RPMI8226 (cell line): ENCODE results near the gene GCNT1.
"Not testable (repeated sequence)": the region's sequence is repeated elsewhere in the genome, so short reads cannot be mapped to it uniquely, and the experiment has no call there.

Experiments
- DNase-seq: peaks from one replicate; pipeline ENCODE4 v3.0.0-alpha.2; 2015

GCNT1 gene

DNA sequence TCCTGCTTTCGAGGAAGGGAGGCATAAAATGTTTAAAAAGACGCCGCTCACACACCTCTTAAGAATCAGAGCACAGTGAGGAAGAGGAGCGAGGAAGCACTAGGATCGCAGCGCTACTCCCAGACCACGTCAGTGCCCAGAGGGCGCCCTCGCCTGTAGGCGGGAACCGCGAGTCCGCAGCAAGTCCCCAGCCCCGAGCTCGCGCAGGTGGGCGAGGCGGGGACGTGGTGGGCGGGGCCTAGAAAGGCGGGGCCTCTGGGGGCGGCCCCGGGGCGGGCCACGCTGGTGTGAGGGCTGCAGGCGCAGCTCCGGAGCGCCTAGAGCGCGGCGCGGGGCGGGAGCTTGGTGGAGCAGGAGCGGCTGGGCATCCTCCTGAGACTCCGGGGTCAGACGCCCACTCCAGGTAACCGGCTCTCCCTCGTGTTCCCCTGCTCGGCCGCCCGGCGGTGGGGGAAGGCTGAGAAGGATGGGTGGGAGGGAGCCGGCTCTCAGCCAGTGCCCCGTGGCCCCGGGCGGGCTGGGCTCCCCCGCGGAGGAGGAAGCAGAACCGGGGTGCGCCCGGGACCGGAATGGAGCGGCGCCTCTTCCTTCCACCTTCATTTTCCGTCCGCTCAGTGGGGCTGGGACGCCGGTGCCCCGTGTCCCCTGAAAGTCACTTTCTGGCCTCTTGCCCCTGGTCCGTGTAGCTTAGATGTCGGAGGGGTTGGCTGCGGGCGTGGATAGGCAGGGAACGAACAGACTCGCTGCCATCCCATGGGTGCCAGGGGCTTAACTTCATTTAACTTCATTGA is at the start of gene GCNT1:
Gene GCNT1, plus strand, starts transcription at position 280 of the 791 bp plus-strand sequence. CDS start 43,200 bp downstream, outside the sequence.
- DNase-seq: peak; percentile 91

DNA sequence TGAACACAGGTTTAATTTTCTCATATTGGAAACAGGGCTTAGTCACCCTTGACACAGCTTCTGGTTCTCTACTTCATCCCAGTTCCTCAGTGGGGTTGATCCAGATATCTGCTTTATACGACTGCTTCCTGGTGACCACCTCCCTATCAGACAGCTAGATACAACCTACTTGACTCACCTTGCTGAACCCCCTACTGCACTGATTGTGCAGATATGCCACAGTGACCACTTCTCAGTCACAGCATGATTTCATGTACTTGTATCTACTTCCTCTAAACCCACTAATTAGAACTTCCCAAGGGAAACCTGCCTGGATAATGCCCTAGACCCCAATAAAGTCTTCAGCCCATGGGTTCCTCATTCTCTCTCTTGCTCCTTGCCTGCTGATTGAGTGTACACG is 46.3 kb upstream of the GCNT1 start:
- no peak for DNase-seq

GRCh38 chr9:76413658-76414057 is 45.3 kb upstream of the GCNT1 start:
- DNase-seq: no peak

GRCh38 chr9:76414661-76415060 is 44.3 kb upstream of the GCNT1 start:
- peak; percentile 45 for DNase-seq

GRCh38 chr9:76415154-76415553 is 43.8 kb upstream of the GCNT1 start:
- no peak for DNase-seq

DNA sequence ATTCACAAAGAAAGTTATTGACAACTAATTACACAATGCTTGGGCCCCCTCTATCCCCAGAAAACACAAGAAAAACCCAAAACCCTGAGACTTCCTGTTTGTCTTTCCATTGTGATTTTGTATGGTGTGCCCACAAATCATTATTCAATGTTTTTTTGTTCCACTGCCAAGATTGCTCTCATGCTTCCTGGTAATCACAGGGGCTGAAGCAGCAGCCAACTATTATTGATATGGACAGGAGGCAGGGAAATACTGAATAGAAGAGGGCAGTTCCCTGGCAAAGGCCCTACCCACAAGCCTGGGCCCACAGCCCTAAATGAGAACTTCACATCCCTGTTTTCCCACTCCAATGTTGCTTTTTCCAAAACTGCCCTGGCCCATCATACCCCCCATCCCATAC is 43.3 kb upstream of the GCNT1 start:
- DNase-seq: no peak

- no peak for DNase-seq
Measured at GRCh38 chr9:76417394-76417793, 41.6 kb upstream of the GCNT1 start.

- DNase-seq: peak; percentile 19
Measured at GRCh38 chr9:76419782-76420380, 39.1 kb upstream of the GCNT1 start.

GRCh38 chr9:76423216-76424177 is 35.5 kb upstream of the GCNT1 start:
- no peak for DNase-seq

DNA sequence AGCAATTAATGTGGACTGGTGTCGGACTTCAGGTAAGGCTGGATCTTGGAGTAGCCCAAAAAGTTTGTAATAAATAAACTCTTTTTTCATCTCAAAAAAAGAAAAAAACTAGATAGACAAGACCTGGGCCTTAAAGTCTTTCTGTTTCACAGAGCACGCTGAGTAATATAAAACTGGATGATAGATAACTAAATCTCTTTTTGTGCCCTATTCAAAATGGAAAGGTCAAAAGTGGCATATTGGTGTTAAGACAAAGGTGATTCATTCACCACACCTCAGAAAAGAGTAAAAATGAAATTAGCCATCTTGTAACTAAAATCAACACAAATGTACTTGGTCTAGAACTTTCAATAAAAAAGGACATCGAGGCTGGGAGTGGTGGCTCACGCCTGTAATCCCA is 34.5 kb upstream of the GCNT1 start:
- DNase-seq: no peak

GRCh38 chr9:76425677-76426453 is 33.1 kb upstream of the GCNT1 start:
- DNase-seq: no peak

GRCh38 chr9:76426807-76427419 is 32.1 kb upstream of the GCNT1 start:
- DNase-seq: no peak

DNA sequence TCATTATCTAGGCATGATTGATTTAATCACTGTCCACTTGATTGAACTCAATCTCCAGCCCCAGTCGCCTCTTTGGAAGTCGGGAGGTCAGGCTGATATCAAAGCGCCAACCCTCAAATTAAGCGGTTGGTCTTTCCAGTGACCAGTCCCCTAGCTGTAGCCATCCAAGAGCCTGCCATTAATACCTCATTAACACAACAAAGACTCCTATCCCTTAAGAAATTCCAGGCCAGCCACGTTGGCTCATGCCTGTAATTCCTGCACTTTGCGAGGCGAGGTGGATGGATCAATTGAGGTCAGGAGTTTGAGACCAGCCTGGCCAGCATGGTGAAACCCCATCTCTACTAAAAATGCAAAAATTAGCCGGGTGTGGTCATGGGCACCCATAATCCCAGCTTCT is 27.4 kb upstream of the GCNT1 start:
- DNase-seq: no peak

- DNase-seq: no peak
Measured at GRCh38 chr9:76433406-76433805, 25.6 kb upstream of the GCNT1 start.

DNA sequence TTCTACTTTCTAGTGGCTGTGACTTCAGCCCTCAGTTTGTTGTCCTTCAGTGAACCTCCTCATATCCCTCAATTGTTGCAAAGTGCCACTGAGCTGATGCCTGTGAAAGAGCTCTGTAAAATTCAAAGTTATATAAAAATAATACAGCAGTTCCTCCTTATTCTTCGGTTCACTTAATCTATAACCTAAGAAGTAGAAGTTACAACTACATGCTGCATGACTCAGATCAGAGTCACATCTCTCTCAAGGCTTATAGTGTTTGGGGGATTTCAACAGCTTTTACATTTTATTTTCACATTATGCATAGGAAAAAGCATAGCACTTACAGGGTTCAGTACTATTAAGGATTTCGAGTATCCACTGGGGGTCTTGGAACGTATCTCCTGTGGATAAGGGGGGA is 25.1 kb upstream of the GCNT1 start:
- DNase-seq: no peak

GRCh38 chr9:76434897-76435296 is 24.1 kb upstream of the GCNT1 start:
- DNase-seq: not testable (repeated sequence)

GRCh38 chr9:76437017-76437699 is 21.8 kb upstream of the GCNT1 start:
- DNase-seq: not testable (repeated sequence)

DNA sequence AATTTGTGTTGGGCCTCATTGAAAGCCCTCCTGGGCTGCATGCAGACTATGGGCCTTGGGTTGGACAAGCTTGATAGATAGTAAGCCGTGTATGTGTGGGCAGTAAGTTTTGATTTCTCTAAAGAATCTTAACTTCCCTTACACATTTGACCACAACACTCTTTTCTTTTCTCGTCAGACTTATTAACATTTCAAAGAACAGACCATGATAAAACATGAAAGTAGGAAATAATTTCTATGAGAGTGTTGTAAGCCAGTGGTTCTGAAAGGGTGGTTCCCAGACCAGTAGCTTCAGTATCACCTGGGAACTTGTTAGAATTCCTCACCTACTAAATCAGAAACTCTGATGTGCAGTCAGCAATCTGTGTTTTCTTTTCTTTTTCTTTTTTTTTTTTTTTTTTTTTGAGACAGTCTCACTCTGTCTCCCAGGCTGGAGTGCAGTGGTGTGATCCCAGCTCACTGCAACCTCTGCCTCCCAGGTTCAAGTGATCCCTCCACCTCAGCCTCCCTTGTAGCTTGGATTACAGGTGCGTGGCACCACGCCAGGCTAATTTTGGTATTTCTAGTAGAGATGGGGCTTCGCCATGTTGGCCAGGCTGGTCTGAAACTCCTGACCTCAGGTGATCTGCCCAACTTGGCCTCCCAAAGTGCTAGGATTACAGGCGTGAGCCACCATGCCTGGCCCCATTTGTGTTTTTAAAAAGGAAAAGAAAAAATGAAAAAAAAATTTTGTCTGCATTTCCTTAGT is 20.0 kb upstream of the GCNT1 start:
- no peak for DNase-seq

DNA sequence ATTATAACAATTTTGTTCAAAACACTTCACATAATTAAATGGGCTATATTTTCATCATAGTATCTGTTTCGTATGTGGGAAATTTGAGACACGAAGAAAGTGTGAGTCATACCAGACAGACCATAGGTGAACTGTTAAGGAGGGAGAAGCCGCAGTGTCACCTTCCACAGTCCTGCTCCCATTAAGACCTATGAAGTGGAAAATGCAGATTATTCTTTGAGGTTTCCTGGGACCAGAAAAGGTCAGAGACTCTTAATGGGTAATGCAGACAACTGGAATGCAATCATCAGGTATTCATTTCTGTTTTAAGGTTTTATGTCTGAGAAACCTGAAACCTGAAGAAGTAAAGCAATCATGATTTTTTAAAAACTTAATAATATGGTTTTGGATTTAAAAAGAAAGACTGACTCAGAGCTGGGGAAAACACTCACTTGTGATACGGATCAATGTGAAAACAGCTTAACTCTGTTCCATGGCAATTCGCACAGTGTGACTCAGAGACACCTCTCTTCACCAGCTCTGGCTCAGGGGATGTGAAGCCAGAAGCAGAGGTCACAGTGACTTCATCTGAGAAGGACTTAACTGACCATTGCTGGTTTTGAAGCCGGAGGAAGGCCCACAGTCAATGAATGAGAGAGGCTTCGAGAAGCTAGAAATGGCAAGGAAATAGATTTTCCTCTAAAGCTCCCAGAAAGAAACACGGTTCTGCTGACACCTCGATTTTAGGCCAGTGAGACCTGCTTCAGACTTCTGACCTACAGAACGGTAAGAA is 17.2 kb upstream of the GCNT1 start:
- DNase-seq: no peak

GRCh38 chr9:76443887-76444286 is 15.1 kb upstream of the GCNT1 start:
- DNase-seq: no peak
